Psoas muscle (tissue), 8 donors: Measurements from ENCODE around the gene DIABLO. TPM values are rescaled to one million over a fixed set of nuclear protein-coding genes. Genes with fewer than 3 reads are reported as not detected.

ENCODE experiments used
- ATAC-seq, 4 donors: fragments of 200-7000 bp; cut with Tn5 transposase; one replicate each; pipeline ENCODE4 v1.9.1; 2020; ENCODE audit warnings: moderate library complexity in 3 of 4, mild to moderate bottlenecking in 2 of 4
- DNase-seq, 2 donors: peaks; one replicate each; pipeline ENCODE4 v3.0.0-alpha.2; 2020
- H3K27ac ChIP-seq: fragments of 200-600 bp; one replicate; pipeline ENCODE4 v1.8.0; 2022
- H3K27me3 ChIP-seq, 3 donors: fragments of 200-600 bp in 1 of 3; one replicate each; pipeline versions ENCODE4 v1.6.1 to v1.8.0; 2013 to 2022; ENCODE audit warnings: low read length in 2 of 3, mild to moderate bottlenecking in 2 of 3, moderate library complexity in 1 of 3; ENCODE audit not compliant: insufficient read depth in 3 of 3
- H3K36me3 ChIP-seq, 2 donors: fragments of 200-600 bp in 1 of 2; one replicate each; pipeline versions ENCODE4 v1.6.1 to v1.8.0; 2013 to 2022; ENCODE audit warnings: low read depth in 1 of 2, mild to moderate bottlenecking in 1 of 2, moderate library complexity in 1 of 2; ENCODE audit not compliant: insufficient read depth in 1 of 2
- H3K4me1 ChIP-seq: fragments of 200-600 bp; one replicate; pipeline ENCODE4 v1.8.0; 2022
- H3K4me3 ChIP-seq: fragments of 200-600 bp; one replicate; pipeline ENCODE4 v1.8.0; 2022; ENCODE audit warnings: mild to moderate bottlenecking
- H3K9me3 ChIP-seq: fragments of 200-600 bp; one replicate; pipeline ENCODE4 v1.8.0; 2022
- WGBS, 3 donors: extraction: QIAGEN DNeasy Blood & Tissue Kit; methylation state at CpG; one replicate each; pipeline versions ENCODE4 v1.1.6 to v1.1.7; 2013; 5-methylcytosine and 5-hydroxymethylcytosine counted together
- intact Hi-C, 2 donors: fragments of 100-400 bp; cut with DNase I; formaldehyde crosslinking; loops; one replicate each; pipeline versions ENCODE4 v1.11.0 to v1.14.2; 2022
- polyA plus RNA-seq, 3 donors: library from polyadenylated mRNA; stranded (reverse); fragments of 200-250 nt; gene quantifications; one replicate each; pipeline ENCODE4 v1.2.3, GENCODE V29; 2013
- total RNA-seq, 4 donors: library from RNA; stranded (reverse); fragmentation: NEBNext Ultra II Directional in 2 of 4; extraction: Animal tissue kit (Norgen Biotek cat#: 25700) in 2 of 4; gene quantifications; one replicate each; pipeline versions ENCODE4 v1.2.1 to v1.2.4, GENCODE V29; 2021 to 2023
- TF ChIP-seq, protein P1 (sequence below): fragments of 200-600 bp; IDR thresholded peaks from one replicate; pipeline ENCODE4 v1.8.0; 2022; ENCODE audit warnings: antibody characterized with exemption
- donor health status: healthy with polysubstance abuse.
- donor health status: DM: no; HTN: no; CAD: no; lungs with moderate emphysema.
- donor health status: Bipolar disorder and iron deficiency.
- donor health status: healthy.
- donor health status: DM: yes; HTN: yes; CAD: no.
- donor health status: DM: no; HTN: no; CAD: no.
- donor health status: DM: no; HTN: no; CAD: no.
- donor health status: DM: yes; HTN: yes; CAD: no.

Gene DIABLO
- total and polyA plus RNA-seq, 7 donors = 24.4 to 109 (median 35.3) TPM

DNA sequence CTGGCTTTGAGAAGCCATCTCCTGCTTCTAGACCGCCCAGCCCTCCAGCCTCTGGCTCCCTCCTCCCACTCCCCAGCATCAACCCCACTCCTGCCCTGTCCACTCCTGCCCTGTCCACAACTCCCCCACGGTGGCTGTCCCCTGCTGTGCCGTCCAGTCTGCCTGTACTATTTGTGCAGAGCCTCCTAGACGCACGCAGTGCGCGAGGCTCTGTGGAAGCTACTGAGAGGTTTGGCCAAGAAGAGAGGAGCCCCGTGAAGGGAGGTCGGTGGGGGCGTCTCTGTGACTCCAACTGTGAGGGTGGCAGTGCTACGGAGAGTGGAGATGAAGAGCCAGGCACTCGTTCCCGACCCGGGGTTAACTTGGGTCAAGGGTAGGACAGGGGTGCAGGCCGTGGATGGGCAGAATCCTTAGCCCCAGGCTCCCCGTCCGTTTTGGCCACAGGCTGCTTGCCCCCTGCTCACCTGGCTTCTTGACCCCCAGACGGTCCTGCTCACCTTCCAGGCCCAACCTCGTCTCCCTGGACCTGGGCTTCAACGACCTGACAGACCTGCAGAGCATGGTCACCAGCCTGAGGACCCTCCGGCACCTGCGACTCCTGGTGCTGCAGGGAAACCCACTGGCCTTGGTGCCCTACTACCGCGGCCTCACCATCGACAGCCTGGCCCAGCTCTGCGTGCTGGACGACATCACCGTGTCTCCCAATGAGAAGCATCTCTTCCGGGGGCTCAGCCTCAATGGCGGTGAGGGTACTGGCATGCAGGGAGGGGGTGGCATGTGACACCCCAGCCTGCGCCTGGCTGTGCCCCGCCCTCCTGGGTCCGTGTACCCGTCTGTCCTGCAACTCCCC, 36.0 kb downstream of the DIABLO start:
- ATAC-seq = no peak
- WGBS, 3 donors = 84 to 88% (median 87%) methylated on average over 34 of the region's 34 CpGs
- no peaks in the 10 kb centered on the region for H3K4me1 ChIP-seq
- intact Hi-C loops = loop anchor here (2.0 kb wide), 2 partner anchors 59 to 137 kb away; no protein-coding TSS in a partner anchor
- no peaks in the 10 kb centered on the region for H3K27me3 ChIP-seq
- DNase-seq = no peak
- no peaks in the 10 kb centered on the region for H3K9me3 ChIP-seq
- TF ChIP-seq, protein P1, sequence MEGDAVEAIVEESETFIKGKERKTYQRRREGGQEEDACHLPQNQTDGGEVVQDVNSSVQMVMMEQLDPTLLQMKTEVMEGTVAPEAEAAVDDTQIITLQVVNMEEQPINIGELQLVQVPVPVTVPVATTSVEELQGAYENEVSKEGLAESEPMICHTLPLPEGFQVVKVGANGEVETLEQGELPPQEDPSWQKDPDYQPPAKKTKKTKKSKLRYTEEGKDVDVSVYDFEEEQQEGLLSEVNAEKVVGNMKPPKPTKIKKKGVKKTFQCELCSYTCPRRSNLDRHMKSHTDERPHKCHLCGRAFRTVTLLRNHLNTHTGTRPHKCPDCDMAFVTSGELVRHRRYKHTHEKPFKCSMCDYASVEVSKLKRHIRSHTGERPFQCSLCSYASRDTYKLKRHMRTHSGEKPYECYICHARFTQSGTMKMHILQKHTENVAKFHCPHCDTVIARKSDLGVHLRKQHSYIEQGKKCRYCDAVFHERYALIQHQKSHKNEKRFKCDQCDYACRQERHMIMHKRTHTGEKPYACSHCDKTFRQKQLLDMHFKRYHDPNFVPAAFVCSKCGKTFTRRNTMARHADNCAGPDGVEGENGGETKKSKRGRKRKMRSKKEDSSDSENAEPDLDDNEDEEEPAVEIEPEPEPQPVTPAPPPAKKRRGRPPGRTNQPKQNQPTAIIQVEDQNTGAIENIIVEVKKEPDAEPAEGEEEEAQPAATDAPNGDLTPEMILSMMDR = no peak
- no peaks in the 10 kb centered on the region for H3K36me3 ChIP-seq
- H3K27ac ChIP-seq = no peak overlapping the region
- no peak overlapping the region for H3K4me3 ChIP-seq

- Histone ChIP-seq H3K4me3 (no peak overlapping the region), H3K4me1 (no peaks in the 10 kb centered on the region), H3K27me3 (peaks cover 0 to 2% (median 0%) of the 10 kb centered on the region in 3 donors), H3K27ac (no peak overlapping the region), H3K36me3 (no peaks in the 10 kb centered on the region), H3K9me3 (no peaks in the 10 kb centered on the region)
- DNase-seq = no peak
- 44 to 57% (median 47%) methylated on average over 12 of the region's 12 CpGs for WGBS, 3 donors
- TF ChIP-seq, protein P1 = no peak
- intact Hi-C loops = no loop called here
- no peak for ATAC-seq
These were observed 38.4 kb downstream of the DIABLO start for GRCh38 chr12:122187466-122187865.

DNA sequence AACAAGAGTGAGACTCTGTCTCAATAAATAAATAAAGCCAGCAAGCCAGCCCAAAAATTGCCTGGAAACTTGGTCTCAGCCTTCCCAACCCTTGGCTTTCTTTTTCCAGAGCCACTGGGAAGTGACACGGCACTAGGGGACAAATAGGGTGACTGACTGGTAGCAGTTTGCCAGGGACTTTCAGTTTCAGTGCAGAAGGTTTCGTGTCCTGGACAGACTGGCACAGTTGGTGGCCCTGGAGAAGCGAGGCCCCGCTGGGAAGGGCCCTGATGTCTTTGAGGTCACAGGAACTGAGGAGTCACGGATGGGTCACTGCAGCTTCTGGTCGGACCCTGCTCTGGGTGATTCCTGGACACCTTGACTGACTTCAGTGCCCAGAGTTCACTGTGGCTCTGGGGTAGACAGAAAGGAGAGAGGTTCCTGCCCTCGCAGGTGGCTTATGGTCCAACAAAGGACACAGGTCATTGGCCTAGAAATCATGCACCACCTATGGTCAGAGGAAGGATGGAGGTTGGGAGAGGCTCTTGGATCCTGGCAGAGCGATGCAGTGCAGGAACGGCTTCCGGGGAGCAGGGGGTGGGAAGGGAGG, 40.3 kb downstream of the DIABLO start:
- peaks cover 0 to 3% (median 0%) of the 10 kb centered on the region in 3 donors for H3K27me3 ChIP-seq
- intact Hi-C loops = no loop called here
- ATAC-seq = no peak
- 71 to 86% (median 72%) methylated on average over 10 of the region's 10 CpGs for WGBS, 3 donors
- H3K36me3 ChIP-seq = no peaks in the 10 kb centered on the region
- TF ChIP-seq, protein P1 = no peak
- H3K4me1 ChIP-seq = no peaks in the 10 kb centered on the region
- H3K4me3 ChIP-seq = no peak overlapping the region
- no peaks in the 10 kb centered on the region for H3K9me3 ChIP-seq
- no peak overlapping the region for H3K27ac ChIP-seq
- no peak for DNase-seq

DNA sequence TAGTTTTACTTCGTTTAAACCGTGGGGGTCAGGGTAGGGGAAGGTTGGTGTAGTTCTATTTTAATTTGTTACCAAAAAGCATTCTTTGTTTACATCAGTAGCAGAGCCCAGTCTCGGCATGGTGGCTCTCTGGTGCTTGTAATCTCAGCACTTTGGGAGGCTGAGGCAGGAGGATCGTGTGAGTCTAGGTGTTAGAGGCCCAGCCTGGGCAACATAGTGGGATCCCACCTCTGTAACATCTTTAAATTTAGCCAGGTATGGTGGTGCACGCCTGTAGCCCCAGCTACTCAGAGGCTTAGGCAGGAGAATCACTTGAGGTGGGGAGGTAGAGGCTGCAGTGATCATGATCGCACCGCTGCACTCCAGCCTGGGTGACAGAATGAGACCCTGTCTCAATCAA, 40.8 kb downstream of the DIABLO start:
- ATAC-seq (no peak), DNase-seq (no peak)
- 88 to 95% (median 91%) methylated on average over 7 of the region's 7 CpGs for WGBS, 3 donors
- no peaks in the 10 kb centered on the region for H3K36me3 ChIP-seq
- TF ChIP-seq, protein P1 = no peak
- intact Hi-C loops = no loop called here
- H3K4me3 ChIP-seq = no peak overlapping the region
- no peaks in the 10 kb centered on the region for H3K4me1 ChIP-seq
- H3K9me3 ChIP-seq = no peaks in the 10 kb centered on the region
- peaks cover 0 to 3% (median 0%) of the 10 kb centered on the region in 3 donors for H3K27me3 ChIP-seq
- no peak overlapping the region for H3K27ac ChIP-seq
